GM04503 (cell line): ENCODE results near the gene TSPAN19.
"Not testable (repeated sequence)": the region's sequence is repeated elsewhere in the genome, so short reads cannot be mapped to it uniquely, and the experiment has no call there.

Experiments used
- DNase-seq: peaks from one replicate; pipeline ENCODE4 v3.0.0-alpha.2; 2012; ENCODE audit warnings: low read depth

TSPAN19 gene

DNA sequence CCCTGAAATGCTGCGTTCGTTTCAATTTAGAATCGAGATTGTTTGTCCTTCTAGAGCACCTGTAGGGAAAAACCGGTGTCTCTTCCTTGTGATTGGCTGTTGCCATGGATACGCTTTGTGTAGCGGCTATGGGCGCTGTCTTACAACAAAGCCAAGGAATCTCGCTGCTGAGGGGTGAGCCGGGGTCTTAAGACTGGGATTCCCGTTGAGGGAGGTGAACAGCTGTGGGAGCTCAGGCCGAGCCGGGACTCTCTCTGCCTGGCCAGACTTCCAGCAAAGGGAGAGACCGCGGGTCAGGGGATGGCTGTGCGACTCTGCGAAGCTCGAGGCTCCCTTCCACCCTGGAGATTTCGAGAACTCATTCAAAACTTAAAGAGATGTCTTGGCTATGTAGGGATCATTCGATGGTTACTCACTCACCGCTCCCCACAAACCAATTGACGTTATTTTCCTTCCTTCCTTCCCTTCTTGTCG lies at the start of gene TSPAN19, which contains the start of gene LRRIQ1:
TSS of gene TSPAN19 (minus strand) at position 44 of the 474 bp plus-strand sequence. CDS start 6,331 bp downstream, outside the sequence.
TSS of gene LRRIQ1 (plus strand) at position 118 of the 474 bp plus-strand sequence. CDS start 1,826 bp downstream, outside the sequence.
- peak; percentile 37 for DNase-seq

- no peak for DNase-seq
Observed at GRCh38 chr12:85085066-85085465, 49.0 kb upstream of the TSPAN19 start.

DNA sequence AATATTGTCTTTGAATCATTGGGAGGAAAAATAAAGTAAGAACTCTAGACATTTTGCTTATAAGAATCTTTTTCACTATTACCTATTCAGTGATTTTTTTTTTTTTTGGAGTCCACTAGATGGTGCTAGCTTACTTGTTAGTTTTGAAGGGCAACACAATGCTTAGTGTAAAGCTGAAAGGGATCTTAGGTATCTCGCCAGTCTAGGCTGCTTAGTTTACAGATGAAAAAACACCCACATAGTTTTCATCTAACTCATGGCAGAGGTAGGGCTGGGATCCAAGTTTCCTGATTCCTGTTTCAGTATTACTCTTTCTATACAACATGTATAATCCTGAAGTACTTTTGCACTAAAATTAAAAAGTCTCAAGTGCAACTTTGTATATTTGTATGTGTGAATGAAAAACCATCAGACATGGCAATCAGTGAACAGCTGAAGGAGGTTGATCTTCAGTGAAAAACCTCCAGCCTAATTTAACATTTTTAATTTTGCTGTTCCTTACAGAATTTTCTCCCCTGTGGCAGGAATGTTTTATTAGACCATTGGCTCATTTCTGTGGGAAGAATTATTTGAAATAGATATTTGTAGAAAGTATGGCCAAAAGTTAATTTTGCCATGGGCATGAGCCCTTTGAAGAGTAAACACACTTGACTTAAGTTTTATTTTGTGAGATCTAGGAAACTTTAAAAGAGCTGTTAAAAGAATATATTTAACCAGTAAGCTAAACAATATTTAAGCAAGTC lies 40.8 kb upstream of the TSPAN19 start:
- DNase-seq, result peak; percentile 40

GRCh38 chr12:85072826-85073225 lies 36.7 kb upstream of the TSPAN19 start:
- DNase-seq, result no peak

DNA sequence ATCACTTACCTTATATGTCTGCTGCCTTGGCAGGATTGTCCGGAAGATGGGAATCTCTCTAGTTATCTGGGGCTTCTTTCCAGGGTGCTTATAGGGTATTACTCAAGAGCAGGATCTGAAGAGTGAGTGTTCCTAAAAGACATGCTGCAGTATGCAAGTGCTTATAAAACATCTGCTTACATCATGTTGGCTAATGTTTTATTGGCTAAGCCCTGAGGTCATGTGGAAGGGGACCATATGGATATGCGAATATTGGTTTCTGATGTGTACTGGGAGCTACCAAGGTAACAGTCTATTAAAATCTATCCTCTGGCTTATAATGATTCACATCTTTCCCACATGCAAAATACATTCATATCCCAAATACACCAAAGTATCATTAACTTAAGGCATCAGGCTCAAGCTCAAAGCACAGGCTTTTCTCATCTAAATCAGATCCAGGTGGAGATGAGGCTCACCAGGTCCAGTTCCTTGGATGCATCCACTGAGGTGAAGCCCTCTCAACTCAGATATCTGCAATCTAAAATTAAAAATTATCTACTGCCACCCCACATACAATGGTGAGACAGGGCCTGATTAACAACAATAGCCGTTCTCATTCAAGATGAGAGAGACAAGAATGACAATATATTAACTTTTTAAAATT lies 29.9 kb upstream of the TSPAN19 start:
- no peak for DNase-seq

GRCh38 chr12:85060916-85061315 lies 24.8 kb upstream of the TSPAN19 start:
- no peak for DNase-seq

DNA sequence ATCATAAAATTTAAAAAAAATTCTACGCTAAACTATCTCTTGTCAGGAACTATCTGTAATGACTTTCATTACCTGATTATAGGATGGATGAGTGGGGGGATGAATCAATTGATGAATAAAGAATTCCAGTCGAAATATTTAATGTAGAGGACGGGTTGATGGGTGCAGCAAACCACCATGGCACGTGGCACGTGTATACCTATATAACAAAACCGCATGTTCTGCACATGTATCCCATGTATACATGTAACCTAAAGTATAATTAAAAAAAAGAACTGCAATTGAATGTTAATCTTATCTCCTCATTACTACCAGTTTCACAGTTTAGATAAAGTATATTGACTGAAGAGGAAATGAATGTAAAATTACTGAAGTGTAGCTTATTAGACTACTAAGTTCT lies 23.5 kb upstream of the TSPAN19 start:
- no peak for DNase-seq

- no peak for DNase-seq
Observed at GRCh38 chr12:85058339-85058738, 22.3 kb upstream of the TSPAN19 start.

DNA sequence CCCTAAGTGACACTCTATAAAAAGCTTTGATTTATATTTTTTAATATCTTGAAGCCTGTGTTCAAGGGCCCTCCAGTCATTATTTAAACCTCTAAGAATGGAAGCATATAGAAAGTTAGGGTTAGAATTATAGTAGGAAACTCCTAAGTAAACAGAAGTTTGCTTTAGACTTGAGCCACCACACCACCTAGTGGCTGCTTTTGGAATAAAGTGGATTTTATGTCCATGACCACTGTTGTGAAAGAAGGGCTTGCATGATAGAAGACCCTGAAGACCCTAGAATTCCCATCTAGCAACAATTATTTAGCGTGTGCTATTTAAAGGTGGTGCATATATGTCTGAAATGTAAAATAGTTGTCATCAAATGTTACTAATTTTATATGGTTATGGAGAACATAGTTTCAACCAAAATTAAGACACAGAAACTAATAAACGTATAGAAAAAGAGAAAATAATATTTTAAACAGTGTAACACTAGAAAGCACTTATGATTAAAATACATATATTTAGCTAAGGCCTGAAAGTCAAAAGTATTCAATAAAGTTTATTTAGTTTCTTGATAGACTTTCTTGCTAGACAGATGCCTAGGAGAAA lies 21.4 kb upstream of the TSPAN19 start:
- peak; percentile 6 for DNase-seq

GRCh38 chr12:85043829-85044228 lies 7.8 kb upstream of the TSPAN19 start:
- no peak for DNase-seq

DNA sequence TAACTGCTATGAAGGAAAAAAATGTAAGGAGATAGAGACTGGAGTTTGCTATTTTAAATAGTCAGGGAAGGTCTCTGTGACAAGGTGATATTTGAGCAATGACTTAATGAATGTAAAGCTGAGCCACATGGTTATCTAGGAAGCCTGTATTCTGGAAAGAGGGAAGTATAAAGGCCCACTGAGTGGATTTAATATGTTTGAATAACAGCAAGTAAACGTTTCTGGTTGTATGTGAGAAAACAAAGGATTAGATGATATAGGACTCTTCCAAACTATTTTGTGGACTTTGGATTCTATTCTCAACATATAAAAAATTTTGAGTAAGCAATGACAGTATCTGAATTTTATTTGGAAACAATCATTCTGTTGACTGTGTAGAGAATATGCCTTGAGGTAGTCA lies 5.3 kb upstream of the TSPAN19 start:
- DNase-seq, result no peak

DNA sequence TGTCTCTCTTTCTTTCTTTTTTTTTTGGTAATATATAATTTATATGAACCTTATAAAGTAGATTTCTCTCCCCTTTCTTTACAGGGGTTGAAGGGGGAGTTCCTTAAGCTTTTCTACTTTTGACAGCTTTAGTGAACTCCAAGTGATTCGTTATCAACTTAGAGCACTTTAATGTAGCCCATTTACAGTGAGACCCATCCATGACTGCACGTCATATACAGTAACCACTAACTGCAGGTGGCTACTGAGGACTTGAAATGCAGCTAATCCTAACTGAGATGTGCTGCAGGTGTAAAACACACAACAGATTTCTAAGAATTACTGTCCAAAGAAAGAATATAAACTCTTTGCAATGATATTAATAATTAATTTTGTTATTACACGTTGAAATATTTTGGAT lies 656 bp upstream of the TSPAN19 start:
- DNase-seq, result no peak

DNA sequence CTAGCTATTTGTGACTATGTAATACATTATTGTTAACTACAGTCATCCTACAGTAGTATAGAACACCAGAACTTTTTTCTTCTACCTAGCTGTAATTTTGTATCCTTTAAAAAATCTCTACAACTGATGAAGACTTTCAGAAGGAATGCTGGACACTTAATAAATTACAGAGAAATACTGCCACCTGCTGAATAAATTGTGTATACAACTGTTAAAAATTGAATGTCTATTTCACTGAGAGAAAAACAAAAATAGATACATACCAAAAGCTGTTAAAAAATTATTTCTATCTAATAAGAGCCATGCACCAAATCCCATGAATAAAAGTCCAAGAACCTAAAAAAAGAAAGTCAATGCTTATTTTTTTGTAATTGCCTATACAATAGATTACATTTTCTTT lies 6.6 kb downstream of the TSPAN19 start:
- no peak for DNase-seq

GRCh38 chr12:85018098-85018497 lies 18.0 kb downstream of the TSPAN19 start:
- no peak for DNase-seq

GRCh38 chr12:85017618-85018017 lies 18.5 kb downstream of the TSPAN19 start:
- DNase-seq, result no peak

GRCh38 chr12:85017133-85017532 lies 18.9 kb downstream of the TSPAN19 start:
- DNase-seq, result no peak

DNA sequence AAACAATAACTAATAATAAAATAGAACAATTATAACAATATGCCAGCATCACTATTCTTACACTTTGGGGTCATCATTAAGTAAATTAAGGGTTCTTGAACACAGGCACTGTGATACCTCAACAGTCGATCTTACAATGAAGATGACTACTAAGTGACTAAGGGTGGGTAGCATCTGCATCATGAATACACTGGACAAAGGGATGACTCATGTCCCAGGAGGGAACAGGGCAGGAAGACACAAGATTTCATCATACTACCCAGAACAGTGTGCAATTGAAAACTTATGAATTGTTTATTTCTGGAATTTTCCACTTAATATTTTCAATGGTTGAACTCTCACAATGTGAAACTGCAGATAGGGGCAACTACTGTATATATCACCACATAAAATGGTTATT lies 19.7 kb downstream of the TSPAN19 start:
- DNase-seq, result peak; percentile 78

DNA sequence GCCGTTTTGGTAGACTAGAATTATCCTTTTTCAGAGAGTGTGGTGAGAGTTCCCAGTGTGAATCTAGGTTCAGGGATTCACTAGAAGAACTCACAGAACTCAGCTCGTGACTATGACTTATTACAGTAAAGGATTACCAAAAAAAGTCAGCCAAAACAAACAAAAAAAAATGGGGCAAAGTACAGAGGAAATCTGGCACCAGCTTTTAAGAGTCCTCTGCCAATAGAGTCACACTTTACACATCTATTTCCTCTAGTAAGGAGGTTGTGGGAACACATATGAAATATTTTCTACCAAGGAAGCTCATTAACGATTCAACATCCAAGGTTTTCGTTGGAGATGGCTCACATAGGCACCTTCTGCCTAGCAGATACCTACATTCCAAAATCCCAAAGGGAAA lies 28.2 kb downstream of the TSPAN19 start:
- DNase-seq, result peak; percentile 4

- no peak for DNase-seq
Observed at GRCh38 chr12:85006206-85006605, 29.9 kb downstream of the TSPAN19 start.

GRCh38 chr12:85005615-85006014 lies 30.5 kb downstream of the TSPAN19 start:
- no peak for DNase-seq

DNA sequence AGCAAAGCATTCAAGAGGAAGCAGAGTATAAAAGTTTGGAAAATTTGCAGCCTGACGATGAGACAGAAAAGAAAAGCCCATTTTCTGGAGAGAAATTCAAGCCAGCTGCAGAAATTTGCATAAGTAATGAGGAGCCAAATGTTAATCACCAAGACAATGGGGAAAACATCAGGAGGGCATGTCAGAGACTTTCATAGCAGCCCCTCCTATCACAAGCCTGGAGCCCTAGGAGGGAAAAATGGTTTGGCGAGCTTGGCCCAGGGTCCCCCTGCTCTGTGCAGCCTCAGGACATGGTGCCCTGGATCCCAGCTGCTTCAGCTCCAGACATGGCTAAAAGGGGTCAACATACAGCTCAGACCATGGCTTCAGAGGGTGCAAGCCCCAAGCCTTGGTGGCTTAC lies 31.0 kb downstream of the TSPAN19 start:
- not testable (repeated sequence) for DNase-seq

DNA sequence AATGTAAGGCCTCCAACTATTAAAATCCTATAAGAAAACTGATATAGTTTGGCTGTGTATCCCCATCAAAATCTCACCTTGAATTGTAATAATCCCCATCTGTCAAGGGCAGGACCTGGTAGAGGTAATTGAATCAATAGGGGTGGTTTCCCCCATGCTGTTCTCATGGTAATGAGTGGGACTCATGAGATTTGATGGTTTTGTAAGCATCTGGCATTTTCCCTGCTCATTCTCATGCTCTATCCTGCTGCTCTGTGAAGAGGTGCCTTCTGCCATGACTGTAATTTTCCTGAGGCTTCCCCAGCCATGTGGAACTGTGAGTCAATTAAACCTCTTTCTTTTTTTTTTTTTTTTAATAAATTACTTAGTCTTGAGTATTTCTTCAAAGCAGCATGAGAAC lies 31.9 kb downstream of the TSPAN19 start:
- DNase-seq, result no peak

GRCh38 chr12:85002778-85003296 lies 33.2 kb downstream of the TSPAN19 start:
- DNase-seq, result no peak
